Measurements from ENCODE around the gene CELA2B.
"Not testable (repeated sequence)": the region's sequence is repeated elsewhere in the genome, so short reads cannot be mapped to it uniquely, and the experiment has no call there.

CELA2B gene

GRCh38 chr1:15458388-15458787 is 17.5 kb upstream of the CELA2B start:
- H3K36me3 ChIP-seq (ENCODE audit: insufficient read depth, low read length); H3K9me3 ChIP-seq (ENCODE audit: insufficient read depth, low read depth, low read length); H3K27ac ChIP-seq (ENCODE audit: low read depth, low read length); H3K9ac ChIP-seq (ENCODE audit: low read depth, low read length); H3K27me3 ChIP-seq (ENCODE audit: insufficient read depth, low read length); H3K4me1 ChIP-seq (ENCODE audit: insufficient read depth, low read length); H3K4me3 ChIP-seq (ENCODE audit: low read length): not testable (repeated sequence)
- WGBS = 89% methylated on average over 4 of the region's 4 CpGs

- H3K27me3 ChIP-seq (ENCODE audit: insufficient read depth, low read length) = no peaks in the 10 kb centered on the region
- WGBS = 82% methylated on average over 9 of the region's 10 CpGs
- no peak overlapping the region for H3K9ac ChIP-seq (ENCODE audit: low read depth, low read length)
- H3K9me3 ChIP-seq (ENCODE audit: insufficient read depth, low read depth, low read length) = no peaks in the 10 kb centered on the region
- no peaks in the 10 kb centered on the region; the same call in 1 of the 2 replicates for H3K4me1 ChIP-seq (ENCODE audit: insufficient read depth, low read length)
- no peak overlapping the region for H3K4me3 ChIP-seq (ENCODE audit: low read length)
- no peak overlapping the region for H3K27ac ChIP-seq (ENCODE audit: low read depth, low read length)
- H3K36me3 ChIP-seq (ENCODE audit: insufficient read depth, low read length) = no peaks in the 10 kb centered on the region
Measured at GRCh38 chr1:15459771-15460707, 15.9 kb upstream of the CELA2B start.

GRCh38 chr1:15460708-15461095 is 15.2 kb upstream of the CELA2B start:
- Histone ChIP-seq H3K36me3 (ENCODE audit: insufficient read depth, low read length) (no peaks in the 10 kb centered on the region), H3K27ac (ENCODE audit: low read depth, low read length) (no peak overlapping the region), H3K4me1 (ENCODE audit: insufficient read depth, low read length) (no peaks in the 10 kb centered on the region; the same call in 1 of the 2 replicates), H3K27me3 (ENCODE audit: insufficient read depth, low read length) (no peaks in the 10 kb centered on the region), H3K4me3 (ENCODE audit: low read length) (no peak overlapping the region), H3K9ac (ENCODE audit: low read depth, low read length) (no peak overlapping the region), H3K9me3 (ENCODE audit: insufficient read depth, low read depth, low read length) (no peaks in the 10 kb centered on the region)
- WGBS = 93% methylated on average over 9 of the region's 9 CpGs

DNA sequence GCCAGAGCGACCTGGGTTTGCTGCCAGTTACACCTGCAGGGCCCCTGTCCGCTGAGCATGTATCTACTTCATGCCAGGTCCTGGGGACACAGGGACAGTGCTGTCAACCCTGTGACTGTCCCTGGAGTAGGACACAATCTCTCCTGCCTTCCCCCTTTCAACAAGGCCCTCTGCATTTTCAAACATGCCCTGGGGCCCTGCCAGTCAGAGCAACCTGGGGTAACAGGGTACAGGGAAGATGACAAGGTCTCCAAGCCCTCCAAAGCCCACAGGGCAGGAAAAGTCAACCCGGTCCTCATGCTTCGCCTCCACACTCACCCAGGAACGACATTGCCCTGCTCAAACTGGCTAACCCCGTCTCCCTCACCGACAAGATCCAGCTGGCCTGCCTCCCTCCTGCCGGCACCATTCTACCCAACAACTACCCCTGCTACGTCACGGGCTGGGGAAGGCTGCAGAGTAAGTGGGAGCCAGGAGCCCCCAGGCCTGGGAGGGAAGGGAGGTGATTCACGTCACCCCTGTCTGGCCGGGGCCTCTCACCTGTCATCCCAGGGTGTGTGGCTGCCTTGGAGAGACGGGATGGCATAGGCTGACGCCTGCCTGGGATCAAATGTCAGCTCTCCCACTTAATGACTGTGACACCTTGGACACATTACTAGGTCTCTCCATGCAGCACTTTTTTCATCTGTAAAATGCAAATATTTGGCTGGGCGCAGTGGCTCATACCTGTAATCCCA is 12.7 kb upstream of the CELA2B start:
- not testable (repeated sequence) for H3K27ac ChIP-seq (ENCODE audit: low read depth, low read length)

DNA sequence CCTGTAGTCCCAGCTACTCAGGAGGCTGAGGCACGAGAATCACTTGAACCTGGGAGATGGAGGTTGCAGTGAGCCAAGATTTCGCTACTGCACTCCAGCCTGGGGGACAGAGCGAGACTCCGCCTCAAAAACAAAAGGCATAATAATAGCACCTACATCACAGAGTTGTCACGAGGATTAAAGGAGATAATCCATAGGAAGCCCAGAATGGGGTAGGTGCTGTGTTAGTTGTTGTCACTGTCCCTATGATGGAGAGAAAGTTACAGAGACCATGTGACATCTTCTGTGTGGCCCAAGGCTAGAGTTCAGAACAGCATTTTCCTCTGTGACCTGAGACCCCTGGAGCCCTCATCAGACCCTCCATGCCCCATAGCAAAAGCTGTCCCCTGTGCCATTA is 12.0 kb upstream of the CELA2B start:
- H3K9me3 ChIP-seq (ENCODE audit: insufficient read depth, low read depth, low read length); H3K27ac ChIP-seq (ENCODE audit: low read depth, low read length); H3K4me1 ChIP-seq (ENCODE audit: insufficient read depth, low read length); H3K27me3 ChIP-seq (ENCODE audit: insufficient read depth, low read length); H3K36me3 ChIP-seq (ENCODE audit: insufficient read depth, low read length); H3K4me3 ChIP-seq (ENCODE audit: low read length); H3K9ac ChIP-seq (ENCODE audit: low read depth, low read length): not testable (repeated sequence)
- WGBS = 93% methylated on average over 5 of the region's 5 CpGs

More for the DNA sequence above, 12.7 kb upstream of the CELA2B start:
- not testable (repeated sequence) for H3K27me3 ChIP-seq (ENCODE audit: insufficient read depth, low read length); H3K9ac ChIP-seq (ENCODE audit: low read depth, low read length); H3K4me3 ChIP-seq (ENCODE audit: low read length); H3K4me1 ChIP-seq (ENCODE audit: insufficient read depth, low read length); H3K36me3 ChIP-seq (ENCODE audit: insufficient read depth, low read length); H3K9me3 ChIP-seq (ENCODE audit: insufficient read depth, low read depth, low read length)
- 83% methylated on average over 12 of the region's 15 CpGs for WGBS

GRCh38 chr1:15465674-15466073 is 10.2 kb upstream of the CELA2B start:
- no peaks in the 10 kb centered on the region for H3K36me3 ChIP-seq (ENCODE audit: insufficient read depth, low read length)
- 90% methylated on average over 7 of the region's 7 CpGs for WGBS
- H3K4me3 ChIP-seq (ENCODE audit: low read length) = no peak overlapping the region
- no peak overlapping the region for H3K27ac ChIP-seq (ENCODE audit: low read depth, low read length)
- no peaks in the 10 kb centered on the region for H3K27me3 ChIP-seq (ENCODE audit: insufficient read depth, low read length)
- no peak overlapping the region for H3K9ac ChIP-seq (ENCODE audit: low read depth, low read length)
- H3K4me1 ChIP-seq (ENCODE audit: insufficient read depth, low read length) = no peaks in the 10 kb centered on the region
- no peaks in the 10 kb centered on the region for H3K9me3 ChIP-seq (ENCODE audit: insufficient read depth, low read depth, low read length)

- 96% methylated on average over 19 of the region's 22 CpGs for WGBS
- H3K27me3 ChIP-seq (ENCODE audit: insufficient read depth, low read length); H3K36me3 ChIP-seq (ENCODE audit: insufficient read depth, low read length); H3K4me1 ChIP-seq (ENCODE audit: insufficient read depth, low read length); H3K27ac ChIP-seq (ENCODE audit: low read depth, low read length); H3K9ac ChIP-seq (ENCODE audit: low read depth, low read length); H3K9me3 ChIP-seq (ENCODE audit: insufficient read depth, low read depth, low read length); H3K4me3 ChIP-seq (ENCODE audit: low read length): not testable (repeated sequence)
Measured at GRCh38 chr1:15466955-15467625, 8.8 kb upstream of the CELA2B start.

- H3K27ac ChIP-seq (ENCODE audit: low read depth, low read length) = no peak overlapping the region
- no peaks in the 10 kb centered on the region for H3K4me1 ChIP-seq (ENCODE audit: insufficient read depth, low read length)
Measured at GRCh38 chr1:15468145-15468544, 7.8 kb upstream of the CELA2B start.

GRCh38 chr1:15469361-15469760 is 6.5 kb upstream of the CELA2B start:
- no peaks in the 10 kb centered on the region for H3K36me3 ChIP-seq (ENCODE audit: insufficient read depth, low read length)
- H3K4me3 ChIP-seq (ENCODE audit: low read length) = no peak overlapping the region
- 82% methylated on average over 3 of the region's 3 CpGs for WGBS
- H3K9me3 ChIP-seq (ENCODE audit: insufficient read depth, low read depth, low read length) = no peaks in the 10 kb centered on the region
- no peak overlapping the region for H3K27ac ChIP-seq (ENCODE audit: low read depth, low read length)
- H3K27me3 ChIP-seq (ENCODE audit: insufficient read depth, low read length) = no peaks in the 10 kb centered on the region
- no peaks in the 10 kb centered on the region for H3K4me1 ChIP-seq (ENCODE audit: insufficient read depth, low read length)
- no peak overlapping the region for H3K9ac ChIP-seq (ENCODE audit: low read depth, low read length)

More at GRCh38 chr1:15468145-15468544, 7.8 kb upstream of the CELA2B start:
- no peaks in the 10 kb centered on the region for H3K27me3 ChIP-seq (ENCODE audit: insufficient read depth, low read length)
- no peak overlapping the region for H3K9ac ChIP-seq (ENCODE audit: low read depth, low read length)
- H3K4me3 ChIP-seq (ENCODE audit: low read length) = no peak overlapping the region
- no peaks in the 10 kb centered on the region for H3K9me3 ChIP-seq (ENCODE audit: insufficient read depth, low read depth, low read length)
- no peaks in the 10 kb centered on the region for H3K36me3 ChIP-seq (ENCODE audit: insufficient read depth, low read length)

GRCh38 chr1:15469821-15470448 is 6.0 kb upstream of the CELA2B start:
- H3K9me3 ChIP-seq (ENCODE audit: insufficient read depth, low read depth, low read length); H3K4me3 ChIP-seq (ENCODE audit: low read length); H3K36me3 ChIP-seq (ENCODE audit: insufficient read depth, low read length); H3K27me3 ChIP-seq (ENCODE audit: insufficient read depth, low read length); H3K9ac ChIP-seq (ENCODE audit: low read depth, low read length); H3K27ac ChIP-seq (ENCODE audit: low read depth, low read length); H3K4me1 ChIP-seq (ENCODE audit: insufficient read depth, low read length): not testable (repeated sequence)
- WGBS = 92% methylated on average over 9 of the region's 9 CpGs

- not testable (repeated sequence) for H3K36me3 ChIP-seq (ENCODE audit: insufficient read depth, low read length); H3K9ac ChIP-seq (ENCODE audit: low read depth, low read length); H3K27me3 ChIP-seq (ENCODE audit: insufficient read depth, low read length); H3K4me1 ChIP-seq (ENCODE audit: insufficient read depth, low read length); H3K27ac ChIP-seq (ENCODE audit: low read depth, low read length); H3K9me3 ChIP-seq (ENCODE audit: insufficient read depth, low read depth, low read length); H3K4me3 ChIP-seq (ENCODE audit: low read length)
- WGBS = 94% methylated on average over 5 of the region's 5 CpGs
Measured at GRCh38 chr1:15471067-15471466, 4.8 kb upstream of the CELA2B start.

Measured in HUES64 (cell line).